K562 (cell line): ENCODE results near the gene TGOLN2. TPM values are rescaled to one million over a fixed set of nuclear protein-coding genes. Genes with fewer than 3 reads are reported as not detected.
A peak's percentile ranks its signal among the peaks of the same experiment; 100 is the strongest.

Experiments
- ATF3 ChIP-seq, 2 experiments: fragments of 450-650 bp in 1 of 2; sonication (generic) in 1 of 2; formaldehyde crosslinking in 1 of 2; IDR thresholded peaks in 1 of 2; conservative IDR thresholded peaks in 1 of 2; 2 replicates each; pipeline versions ENCODE4 v1.6.1 to v1.8.1; 2016 to 2023; ENCODE audit warnings: mild to moderate bottlenecking in 2 of 2, moderate library complexity in 2 of 2, inconsistent platforms in 1 of 2, missing genetic modification reagents in 1 of 2
- CBFA2T2 ChIP-seq: fragments of 450-650 bp; conservative IDR thresholded peaks from 2 replicates; pipeline ENCODE4 v1.6.1; 2017; ENCODE audit warnings: mild to moderate bottlenecking
- GMEB1 ChIP-seq: fragments of 250-450 bp; sonication (Bioruptor Pico); IDR thresholded peaks from 2 replicates; pipeline ENCODE4 v1.4.0; 2020; ENCODE audit warnings: mild to moderate bottlenecking
- MYNN ChIP-seq, 2 experiments: sonication (generic); formaldehyde crosslinking in 1 of 2; IDR thresholded peaks; 2 replicates each; pipeline versions ENCODE4 v1.5.0 to v1.6.1; 2016 to 2020; ENCODE audit warnings: antibody characterized with exemption in 1 of 2, missing genetic modification reagents in 1 of 2
- PATZ1 ChIP-seq: fragments of 250-450 bp; sonication (Bioruptor Pico); IDR thresholded peaks from 2 replicates; pipeline ENCODE4 v1.5.0; 2020; ENCODE audit warnings: mild to moderate bottlenecking, borderline replicate concordance
- ZBTB33 ChIP-seq: sonication (generic); formaldehyde crosslinking; IDR thresholded peaks from 2 replicates; pipeline ENCODE4 v1.8.1; 2023; ENCODE audit warnings: mild to moderate bottlenecking, missing genetic modification reagents
- ZNF511 ChIP-seq: sonication (generic); formaldehyde crosslinking; IDR thresholded peaks from 2 replicates; pipeline ENCODE4 v1.8.0; 2022; ENCODE audit warnings: mild to moderate bottlenecking, missing genetic modification reagents
- ZNF586 ChIP-seq: fragments of 450-650 bp; formaldehyde crosslinking; conservative IDR thresholded peaks from 2 replicates; pipeline ENCODE4 v1.4.0; 2020; ENCODE audit warnings: mild to moderate bottlenecking, moderate library complexity
- ZSCAN32 ChIP-seq: fragments of 450-650 bp; formaldehyde crosslinking; IDR thresholded peaks from 2 replicates; pipeline ENCODE4 v1.4.0; 2020; ENCODE audit warnings: mild to moderate bottlenecking, moderate library complexity
- polyA plus RNA-seq, 8 experiments: library from polyadenylated mRNA; depleted of rRNA in 4 of 8; stranded (reverse) in 5 of 8; unstranded in 3 of 8; fragments of >200 nt; fragmentation: Nextera tagmentation in 2 of 8; fragmentation: Illumina TruSeq in 1 of 8; extraction: Ambion mirVana in 2 of 8; extraction: Trizol in 1 of 8; gene quantifications; 2 replicates each; pipeline versions ENCODE4 v1.2.1 to v1.2.3, GENCODE V29; 2011 to 2014; ENCODE audit warnings: inconsistent platforms in 1 of 8, missing spikeins in 1 of 8
- total RNA-seq, 7 experiments: library from RNA; depleted of rRNA in 6 of 7; stranded (reverse); fragments of >200 nt in 6 of 7; fragmentation: Illumina TruSeq in 2 of 7; extraction: Trizol in 2 of 7; gene quantifications; 2 replicates each; pipeline versions ENCODE4 v1.2.1 to v1.2.3, GENCODE V29; 2011 to 2021; ENCODE audit warnings: low replicate concordance in 1 of 7

TGOLN2 gene
- total and polyA plus RNA-seq, 9 of the 15 experiments (the other 6 are each of a cell fraction or from before 2014, with no cell fraction given): 13.0 to 66.5 (median 35.9) TPM

GRCh38 chr2:85353876-85354285 lies 26.1 kb upstream of the TGOLN2 start (continued):
- TF ChIP-seq PATZ1 (CRISPR knock-in tag) (no peak), ZBTB33 (CRISPR knock-in tag) (no peak), ZNF586 (CRISPR knock-in tag) (0 out of 2 replicates have a peak, but pooled peaks have one; percentile 40), ATF3 (IDR thresholded peaks at IDR 0.05) (peak; percentile 49), ATF3 (CRISPR knock-in tag; conservative IDR thresholded peaks at IDR 0.05) (no peak), GMEB1 (no peak), ZNF511 (CRISPR knock-in tag) (0 out of 2 replicates have a peak, but pooled peaks have one; percentile 4), ZSCAN32 (CRISPR knock-in tag) (no peak), MYNN (IDR thresholded peaks at IDR 0.05) (0 out of 2 replicates have a peak, but pooled peaks have one; percentile 45), MYNN (CRISPR knock-in tag; IDR thresholded peaks at IDR 0.05) (no peak), CBFA2T2 (0 out of 2 replicates have a peak, but pooled peaks have one; percentile 4)
